Measurements from ENCODE around the gene MRPL27. TPM values are rescaled to one million over a fixed set of nuclear protein-coding genes. Genes with fewer than 3 reads are reported as not detected.

MRPL27 gene
- total and polyA plus RNA-seq, 2 of the 4 experiments (the other 2 are of a cell fraction), result 176 to 202 TPM

DNA sequence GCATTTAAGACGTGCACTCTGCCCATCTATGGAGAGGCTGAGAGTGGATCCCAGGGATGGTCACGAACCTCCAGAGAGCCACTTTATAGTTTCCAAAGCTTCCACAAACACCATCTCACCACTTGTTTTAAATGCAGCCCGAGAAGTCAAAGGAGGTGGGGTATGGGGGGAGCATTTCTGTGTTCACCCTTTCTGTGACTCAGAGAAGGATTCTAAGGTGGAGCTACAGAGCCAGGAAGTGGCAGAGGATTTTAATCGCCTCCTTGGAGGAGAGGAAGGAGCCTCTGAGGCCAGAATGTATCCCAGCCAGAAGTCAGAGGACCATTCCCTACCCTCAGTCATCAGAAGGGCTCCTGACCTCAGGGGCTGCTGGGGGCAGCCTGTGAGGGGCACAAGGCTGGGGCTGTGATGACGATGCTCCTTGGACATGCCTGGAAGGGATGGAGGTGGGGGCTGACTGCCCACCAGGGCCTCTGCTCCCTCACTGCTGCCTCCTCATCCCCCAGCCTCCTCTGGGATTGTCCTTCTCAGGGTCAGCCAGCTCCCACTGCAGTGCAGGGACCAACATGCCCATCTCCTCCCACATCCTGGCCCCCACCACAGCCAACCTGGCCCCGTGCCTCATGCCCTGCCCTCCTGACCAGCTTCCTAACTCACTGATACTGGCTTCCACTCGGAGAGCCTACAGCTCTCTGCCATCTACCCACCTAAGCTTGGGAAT is 24.3 kb downstream of the MRPL27 start:
- dilution Hi-C loops (cut with HindIII; ENCODE audit: low sequenced_read_pairs, unreplicated experiment), result no loop called here

More for the DNA sequence above, 24.3 kb downstream of the MRPL27 start:
- no peak overlapping the region for H3K18ac ChIP-seq (ENCODE audit: low read depth, low read length)
- H3K4me1 ChIP-seq (ENCODE audit: control insufficient read depth, insufficient read depth, low read length), result peaks cover 19% of the 10 kb centered on the region
- ChIA-PET POLR2A (ENCODE audit: unreplicated experiment) (no interaction called here), CTCF (interaction anchor here (1.8 kb wide), 1 partner anchor 13 kb away, joined by 7 read pairs; no protein-coding TSS in a partner anchor)
- no peak overlapping the region for H2BK20ac ChIP-seq (ENCODE audit: low read depth, low read length)
- ATAC-seq (ENCODE audit: low read depth), result peak; percentile 6; the same call in 1 of the 2 replicates
- H2BK15ac ChIP-seq (ENCODE audit: low read depth, low read length), result no peak overlapping the region
- no peaks in the 10 kb centered on the region for H3K9me3 ChIP-seq (ENCODE audit: control insufficient read depth, insufficient read depth, low read length)
- peak overlapping the region; percentile 58 to 60; a peak in 2 of 4 replicates for H4K8ac ChIP-seq (ENCODE audit: low read depth in 2 of 2, low read length in 2 of 2)
- BruUV-seq (replicated peaks), result no TSS peak
- peak overlapping the region; percentile 31; the same call in 1 of the 2 replicates for H3K9ac ChIP-seq (ENCODE audit: low read depth, low read length)
- peaks cover 35% of the 10 kb centered on the region for H3K9me1 ChIP-seq (ENCODE audit: insufficient read depth, low read length)
- peaks cover 38 to 74% of the 10 kb centered on the region in 2 experiments for H3K79me1 ChIP-seq (ENCODE audit: low read depth in 1 of 2, low read length in 2 of 2)
- H3K4me3 ChIP-seq (ENCODE audit: insufficient read depth, low read depth, low read length), result no peak overlapping the region
- H3K4ac ChIP-seq (ENCODE audit: low read depth, low read length), result peak overlapping the region; percentile 54
- no peak overlapping the region; the same call in 1 of the 2 replicates for H3K27ac ChIP-seq (ENCODE audit: insufficient read depth, low read length)
- no peaks in the 10 kb centered on the region for H3K27me3 ChIP-seq (ENCODE audit: control insufficient read depth, insufficient read depth, low read length)
- DNase-seq, result peak; percentile 53
- H2AK9ac ChIP-seq (replicated peaks; ENCODE audit: low read depth, low read length, poor library complexity), result peak overlapping the region; percentile 89
- no peak overlapping the region for H4K5ac ChIP-seq (ENCODE audit: low read depth, low read length)
- H3K56ac ChIP-seq (ENCODE audit: extremely low read depth, insufficient read depth, low read length), result no peak overlapping the region
- 83% methylated on average over 1 of the region's 7 CpGs; no CpG with 5 or more reads in 1 of the 2 experiments for WGBS, 2 experiments (ENCODE audit: extremely low coverage in 2 of 2, insufficient read length in 1 of 2)
- H3K36me3 ChIP-seq (ENCODE audit: control insufficient read depth, insufficient read depth, low read length), result peaks cover 8% of the 10 kb centered on the region; the same call in 1 of the 2 replicates
- peaks cover 45% of the 10 kb centered on the region for H4K20me1 ChIP-seq (ENCODE audit: insufficient read depth, low read length)
- TF ChIP-seq RCOR1 (IDR thresholded peaks at IDR 0.05; ENCODE audit: insufficient replicate concordance, low read length) (no peak), SMC3 (IDR thresholded peaks at IDR 0.05; ENCODE audit: low read depth, low read length) (no peak), CHD1 (IDR thresholded peaks at IDR 0.05; ENCODE audit: low read depth, low read length) (no peak), CEBPB (IDR thresholded peaks at IDR 0.05; ENCODE audit: low read depth, low read length) (no peak), RAD21 (IDR thresholded peaks at IDR 0.05; ENCODE audit: low read length) (no peak), NFE2L2 (IDR thresholded peaks at IDR 0.05; ENCODE audit: low read depth, low read length) (no peak), MAFK (IDR thresholded peaks at IDR 0.05; ENCODE audit: low read depth, low read length) (no peak), MAZ (IDR thresholded peaks at IDR 0.05; ENCODE audit: borderline replicate concordance, low read depth, low read length) (no peak)
- TF ChIP-seq, protein P1, sequence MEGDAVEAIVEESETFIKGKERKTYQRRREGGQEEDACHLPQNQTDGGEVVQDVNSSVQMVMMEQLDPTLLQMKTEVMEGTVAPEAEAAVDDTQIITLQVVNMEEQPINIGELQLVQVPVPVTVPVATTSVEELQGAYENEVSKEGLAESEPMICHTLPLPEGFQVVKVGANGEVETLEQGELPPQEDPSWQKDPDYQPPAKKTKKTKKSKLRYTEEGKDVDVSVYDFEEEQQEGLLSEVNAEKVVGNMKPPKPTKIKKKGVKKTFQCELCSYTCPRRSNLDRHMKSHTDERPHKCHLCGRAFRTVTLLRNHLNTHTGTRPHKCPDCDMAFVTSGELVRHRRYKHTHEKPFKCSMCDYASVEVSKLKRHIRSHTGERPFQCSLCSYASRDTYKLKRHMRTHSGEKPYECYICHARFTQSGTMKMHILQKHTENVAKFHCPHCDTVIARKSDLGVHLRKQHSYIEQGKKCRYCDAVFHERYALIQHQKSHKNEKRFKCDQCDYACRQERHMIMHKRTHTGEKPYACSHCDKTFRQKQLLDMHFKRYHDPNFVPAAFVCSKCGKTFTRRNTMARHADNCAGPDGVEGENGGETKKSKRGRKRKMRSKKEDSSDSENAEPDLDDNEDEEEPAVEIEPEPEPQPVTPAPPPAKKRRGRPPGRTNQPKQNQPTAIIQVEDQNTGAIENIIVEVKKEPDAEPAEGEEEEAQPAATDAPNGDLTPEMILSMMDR (conservative IDR thresholded peaks at IDR 0.05; ENCODE audit: low read depth, low read length), result no peak
- TF ChIP-seq, protein P2, sequence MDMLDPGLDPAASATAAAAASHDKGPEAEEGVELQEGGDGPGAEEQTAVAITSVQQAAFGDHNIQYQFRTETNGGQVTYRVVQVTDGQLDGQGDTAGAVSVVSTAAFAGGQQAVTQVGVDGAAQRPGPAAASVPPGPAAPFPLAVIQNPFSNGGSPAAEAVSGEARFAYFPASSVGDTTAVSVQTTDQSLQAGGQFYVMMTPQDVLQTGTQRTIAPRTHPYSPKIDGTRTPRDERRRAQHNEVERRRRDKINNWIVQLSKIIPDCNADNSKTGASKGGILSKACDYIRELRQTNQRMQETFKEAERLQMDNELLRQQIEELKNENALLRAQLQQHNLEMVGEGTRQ (IDR thresholded peaks at IDR 0.05; ENCODE audit: low read depth, low read length), result no peak
- H3K4me2 ChIP-seq (ENCODE audit: low read depth, low read length), result peak overlapping the region; percentile 18; the same call in 1 of the 2 replicates
- peak overlapping the region; percentile 85 for H2AK5ac ChIP-seq (ENCODE audit: low read depth, low read length)
- H4K91ac ChIP-seq (ENCODE audit: insufficient read depth, low read depth, low read length), result no peak overlapping the region; the same call in 1 of the 2 replicates
- peak overlapping the region; percentile 32; the same call in 1 of the 2 replicates for H2BK120ac ChIP-seq (ENCODE audit: low read depth, low read length)
- peak overlapping the region; percentile 68 for H2AFZ ChIP-seq (replicated peaks; ENCODE audit: low read length, poor library complexity)
- H3K23ac ChIP-seq (ENCODE audit: low read depth, low read length), result peak overlapping the region; percentile 60; the same call in 1 of the 2 replicates
- no peak overlapping the region for H2BK5ac ChIP-seq (ENCODE audit: low read depth, low read length, poor library complexity, severe bottlenecking)
- in situ Hi-C loops (cut with MboI; ENCODE audit: low sequenced_read_pairs) (no loop called here), intact Hi-C loops (cut with micrococcal nuclease) (no loop called here)
- H3K14ac ChIP-seq (replicated peaks; ENCODE audit: low read depth, low read length), result peak overlapping the region; percentile 30
